ENCODE data around the gene MLLT3.

MLLT3 gene

DNA sequence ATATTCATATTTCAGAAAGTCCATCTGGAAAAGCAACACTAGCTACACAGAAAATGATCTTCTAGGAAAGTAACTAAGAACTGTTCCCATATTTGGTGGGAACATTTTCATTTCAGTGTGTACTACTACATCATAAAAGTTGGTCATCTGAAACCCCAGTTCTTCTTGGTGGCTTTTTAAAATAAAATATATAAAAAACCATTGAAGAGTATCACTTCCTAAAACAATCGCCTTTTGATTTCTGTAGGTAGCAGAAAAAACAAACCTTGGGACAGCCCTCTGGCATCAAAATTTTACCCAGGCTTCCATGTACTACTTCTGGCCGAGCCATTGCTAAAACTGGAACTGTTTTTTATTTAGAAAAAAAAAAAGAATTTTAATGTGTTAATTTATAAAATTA lies 158.5 kb downstream of the MLLT3 start:
- Histone ChIP-seq H3K9me3 (replicated peaks; ENCODE audit: low read length) (no peaks in the 10 kb centered on the region), H3K4me1 (ENCODE audit: control insufficient read depth, insufficient read depth, low read length) (no peaks in the 10 kb centered on the region), H3K36me3 (ENCODE audit: insufficient read depth, low read length) (no peaks in the 10 kb centered on the region), H3K27me3 (ENCODE audit: control insufficient read depth, insufficient read depth, low read length) (no peaks in the 10 kb centered on the region), H3K4me2 (ENCODE audit: low read length) (no peak overlapping the region), H3K4me3 (ENCODE audit: low read length) (no peak overlapping the region), H3K9ac (ENCODE audit: low read depth, low read length) (no peak overlapping the region)

DNA sequence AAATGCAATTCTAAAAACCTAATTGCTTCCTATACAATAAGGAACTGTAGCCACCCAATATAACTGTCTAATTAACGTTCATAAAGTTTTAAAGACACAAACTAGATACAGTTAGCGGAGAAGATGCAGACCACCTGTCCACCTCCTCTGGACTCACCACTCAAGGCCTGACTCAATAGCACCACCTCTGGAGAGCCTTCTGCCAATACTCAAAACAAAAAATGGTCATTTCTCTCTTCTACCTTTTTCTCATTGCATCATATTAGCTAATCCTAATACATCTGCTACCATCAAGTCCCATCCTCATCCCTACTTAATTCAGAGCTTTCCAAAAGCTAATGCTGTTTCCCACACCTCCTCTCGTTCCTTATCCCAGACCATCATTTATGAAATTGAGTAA lies 159.9 kb downstream of the MLLT3 start:
- Histone ChIP-seq H3K9me3 (replicated peaks; ENCODE audit: low read length) (no peaks in the 10 kb centered on the region), H3K9ac (ENCODE audit: low read depth, low read length) (no peak overlapping the region), H3K4me1 (ENCODE audit: control insufficient read depth, insufficient read depth, low read length) (no peaks in the 10 kb centered on the region), H3K27me3 (ENCODE audit: control insufficient read depth, insufficient read depth, low read length) (no peaks in the 10 kb centered on the region), H3K4me3 (ENCODE audit: low read length) (no peak overlapping the region), H3K36me3 (ENCODE audit: insufficient read depth, low read length) (no peaks in the 10 kb centered on the region), H3K4me2 (ENCODE audit: low read length) (no peak overlapping the region)

DNA sequence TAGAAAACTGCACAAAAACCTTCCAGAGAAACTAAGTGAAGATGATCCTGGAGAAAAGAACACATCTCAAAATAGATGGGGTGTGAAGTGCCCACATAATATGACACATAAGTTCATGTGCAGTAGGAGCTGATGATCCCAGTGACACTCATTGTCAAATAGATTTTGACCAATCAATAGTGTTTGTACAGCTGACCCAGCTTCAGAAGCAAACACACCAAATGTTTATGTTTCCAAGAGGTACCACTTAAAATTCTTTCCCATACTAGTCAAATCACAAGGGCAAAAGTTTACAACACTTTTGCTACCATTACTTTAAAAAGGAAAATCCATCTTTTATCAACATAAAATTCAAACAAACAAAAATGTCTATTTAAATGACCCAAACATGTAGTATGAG lies 175.0 kb downstream of the MLLT3 start:
- Histone ChIP-seq H3K9me3 (replicated peaks; ENCODE audit: low read length) (no peaks in the 10 kb centered on the region), H3K9ac (ENCODE audit: low read depth, low read length) (no peak overlapping the region), H3K4me3 (ENCODE audit: low read length) (no peak overlapping the region), H3K36me3 (ENCODE audit: insufficient read depth, low read length) (no peaks in the 10 kb centered on the region), H3K4me2 (ENCODE audit: low read length) (no peak overlapping the region), H3K4me1 (ENCODE audit: control insufficient read depth, insufficient read depth, low read length) (peaks cover 6% of the 10 kb centered on the region), H3K27me3 (ENCODE audit: control insufficient read depth, insufficient read depth, low read length) (no peaks in the 10 kb centered on the region)

DNA sequence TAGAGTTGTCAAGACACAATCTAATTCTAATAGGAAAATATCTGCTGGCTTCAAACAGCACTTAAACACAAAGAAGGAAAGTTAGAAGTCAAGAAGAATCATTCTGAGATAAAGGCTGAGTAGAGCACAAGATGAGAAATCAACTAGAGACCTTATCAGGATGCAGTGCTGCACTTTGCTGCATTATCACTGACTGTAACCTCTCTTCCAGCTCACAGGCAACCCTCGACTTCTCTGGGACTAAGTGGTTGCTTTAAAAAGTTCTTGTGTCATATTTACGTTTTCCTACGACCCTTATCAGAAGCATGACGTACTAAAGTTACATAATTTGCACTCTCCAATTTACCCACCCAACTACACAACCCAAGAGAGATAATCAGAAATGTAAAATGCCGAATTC lies 176.1 kb downstream of the MLLT3 start:
- H3K36me3 ChIP-seq (ENCODE audit: insufficient read depth, low read length) = no peaks in the 10 kb centered on the region
- no peak overlapping the region for H3K4me2 ChIP-seq (ENCODE audit: low read length)
- no peaks in the 10 kb centered on the region for H3K27me3 ChIP-seq (ENCODE audit: control insufficient read depth, insufficient read depth, low read length)
- H3K4me3 ChIP-seq (ENCODE audit: low read length) = no peak overlapping the region
- H3K9me3 ChIP-seq (replicated peaks; ENCODE audit: low read length) = no peaks in the 10 kb centered on the region
- peaks cover 16% of the 10 kb centered on the region for H3K4me1 ChIP-seq (ENCODE audit: control insufficient read depth, insufficient read depth, low read length)
- no peak overlapping the region for H3K9ac ChIP-seq (ENCODE audit: low read depth, low read length)

DNA sequence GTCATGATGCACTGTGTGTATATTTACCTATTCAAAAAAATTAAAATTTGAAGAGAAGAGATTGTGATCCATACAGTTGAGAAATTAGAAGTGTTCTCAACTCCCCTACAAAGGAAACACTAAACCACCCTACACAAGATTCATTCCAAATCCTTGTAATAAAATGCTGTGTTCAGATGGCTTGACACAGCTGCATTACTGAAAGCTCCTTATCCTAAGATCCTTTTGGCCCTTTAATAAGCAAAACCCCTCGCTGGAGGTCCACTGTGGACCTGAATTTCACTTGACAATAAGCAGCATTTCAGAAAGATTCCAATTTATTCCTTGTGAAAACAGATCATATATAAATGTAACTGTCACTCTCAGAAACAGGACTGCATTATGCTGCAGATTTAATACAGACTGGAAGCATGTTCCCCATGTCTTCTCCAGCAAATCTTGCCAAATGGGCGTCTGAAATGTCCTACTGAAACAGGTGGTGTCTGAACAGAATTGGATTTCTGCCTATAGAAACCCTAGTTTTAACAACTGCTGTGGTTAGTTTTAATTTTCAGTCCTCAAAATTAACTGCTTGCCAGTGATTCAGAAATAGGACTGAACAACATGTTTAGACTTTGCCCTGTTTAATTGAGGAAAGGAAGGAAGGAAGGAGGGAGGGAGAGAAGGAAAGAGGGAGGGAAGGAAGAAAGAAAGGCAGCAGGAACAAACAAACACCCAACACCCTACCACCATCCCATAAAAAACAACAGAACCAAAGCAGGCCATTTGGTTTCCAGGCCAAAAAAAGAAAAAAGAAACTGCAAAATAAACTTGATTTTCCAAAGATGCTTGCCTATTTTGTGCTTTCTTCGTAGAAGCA lies 179.6 kb downstream of the MLLT3 start:
- H3K9ac ChIP-seq (ENCODE audit: low read depth, low read length) = no peak overlapping the region
- H3K36me3 ChIP-seq (ENCODE audit: insufficient read depth, low read length) = no peaks in the 10 kb centered on the region
- peak overlapping the region; percentile 54 for H3K4me2 ChIP-seq (ENCODE audit: low read length)
- H3K9me3 ChIP-seq (replicated peaks; ENCODE audit: low read length) = no peaks in the 10 kb centered on the region
- no peaks in the 10 kb centered on the region for H3K27me3 ChIP-seq (ENCODE audit: control insufficient read depth, insufficient read depth, low read length)
- H3K4me3 ChIP-seq (ENCODE audit: low read length) = no peak overlapping the region
- H3K4me1 ChIP-seq (ENCODE audit: control insufficient read depth, insufficient read depth, low read length) = peaks cover 26% of the 10 kb centered on the region

DNA sequence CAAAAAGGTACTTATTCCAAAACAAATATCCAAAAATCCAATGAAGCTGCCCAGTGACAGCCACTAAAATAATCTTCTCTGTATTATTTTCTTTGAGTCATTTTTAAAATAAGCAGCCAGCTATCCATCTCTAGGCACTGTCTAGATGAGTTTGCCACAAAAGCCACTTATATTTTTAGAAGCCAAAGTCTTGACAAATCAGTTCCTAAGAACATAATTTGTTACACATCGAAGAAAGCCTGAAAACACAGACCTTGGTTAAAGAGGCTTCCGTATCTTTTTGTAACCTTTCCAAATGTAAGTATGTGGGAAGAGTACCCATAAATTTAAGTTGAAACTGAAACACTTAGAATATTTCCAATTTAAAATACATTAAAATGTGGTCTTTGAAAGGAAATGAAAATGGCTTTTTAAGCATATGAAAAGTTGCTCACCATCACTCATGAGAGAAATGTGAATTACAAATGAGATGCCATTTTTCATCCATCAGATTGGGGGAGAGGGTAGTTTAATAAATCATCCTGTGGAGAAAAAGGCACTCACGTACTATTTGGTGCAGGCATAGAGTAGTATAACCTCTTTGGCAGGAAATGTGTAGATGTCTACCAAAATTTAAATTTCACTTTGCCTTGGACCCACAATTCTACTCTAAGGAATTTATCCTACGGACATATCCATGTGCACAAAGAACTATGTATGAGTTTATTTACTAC lies 180.4 kb downstream of the MLLT3 start:
- H3K9me3 ChIP-seq (replicated peaks; ENCODE audit: low read length) = no peaks in the 10 kb centered on the region
- no peak overlapping the region for H3K9ac ChIP-seq (ENCODE audit: low read depth, low read length)
- H3K27me3 ChIP-seq (ENCODE audit: control insufficient read depth, insufficient read depth, low read length) = no peaks in the 10 kb centered on the region
- peak overlapping the region; percentile 54 for H3K4me2 ChIP-seq (ENCODE audit: low read length)
- H3K36me3 ChIP-seq (ENCODE audit: insufficient read depth, low read length) = no peaks in the 10 kb centered on the region
- H3K4me1 ChIP-seq (ENCODE audit: control insufficient read depth, insufficient read depth, low read length) = peaks cover 29% of the 10 kb centered on the region
- peak overlapping the region; percentile 15 for H3K4me3 ChIP-seq (ENCODE audit: low read length)

DNA sequence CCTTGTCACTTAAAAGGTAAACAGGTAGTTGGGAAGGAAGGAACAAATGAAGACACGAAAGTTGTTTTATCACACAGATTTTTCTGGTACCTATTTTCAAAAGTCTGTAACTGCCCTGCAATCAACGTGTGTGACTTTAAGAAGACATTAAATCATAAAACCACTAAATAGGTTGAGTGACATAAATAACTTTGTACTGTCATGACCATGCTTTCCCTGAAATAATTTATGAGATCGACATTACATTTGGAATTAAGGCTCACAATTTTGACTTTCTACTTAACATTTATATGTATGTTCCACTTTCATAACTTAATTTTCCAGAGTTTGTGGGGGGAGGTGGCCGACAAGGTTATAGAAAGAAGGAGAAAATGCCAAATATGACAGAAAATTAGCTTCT lies 181.1 kb downstream of the MLLT3 start:
- H3K9me3 ChIP-seq (replicated peaks; ENCODE audit: low read length) = no peaks in the 10 kb centered on the region
- peaks cover 29% of the 10 kb centered on the region for H3K4me1 ChIP-seq (ENCODE audit: control insufficient read depth, insufficient read depth, low read length)
- no peaks in the 10 kb centered on the region for H3K36me3 ChIP-seq (ENCODE audit: insufficient read depth, low read length)
- H3K9ac ChIP-seq (ENCODE audit: low read depth, low read length) = no peak overlapping the region
- H3K4me3 ChIP-seq (ENCODE audit: low read length) = no peak overlapping the region
- H3K4me2 ChIP-seq (ENCODE audit: low read length) = peak overlapping the region; percentile 54
- H3K27me3 ChIP-seq (ENCODE audit: control insufficient read depth, insufficient read depth, low read length) = no peaks in the 10 kb centered on the region

DNA sequence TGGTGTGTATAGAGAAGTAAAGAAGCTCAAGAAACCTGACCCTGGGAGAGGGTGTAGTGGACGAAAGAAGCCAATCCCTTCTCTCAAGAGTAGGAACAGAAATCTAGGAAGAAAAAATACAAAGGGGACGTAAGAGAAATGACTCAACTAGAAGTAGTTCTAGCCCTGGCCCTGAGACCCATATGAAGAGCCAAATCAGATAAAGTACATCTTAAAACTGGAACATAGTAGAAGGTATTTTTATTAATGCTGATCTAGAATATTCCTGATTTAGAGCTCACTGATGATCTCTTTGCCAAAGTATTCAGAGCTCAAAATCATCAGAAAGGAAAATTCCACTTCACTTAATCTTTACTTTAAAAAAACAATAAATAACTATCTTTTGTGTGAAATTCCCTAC lies 184.8 kb downstream of the MLLT3 start:
- no peaks in the 10 kb centered on the region for H3K9me3 ChIP-seq (replicated peaks; ENCODE audit: low read length)
- H3K4me2 ChIP-seq (ENCODE audit: low read length) = no peak overlapping the region
- H3K9ac ChIP-seq (ENCODE audit: low read depth, low read length) = no peak overlapping the region
- H3K4me1 ChIP-seq (ENCODE audit: control insufficient read depth, insufficient read depth, low read length) = peaks cover 25% of the 10 kb centered on the region
- H3K27me3 ChIP-seq (ENCODE audit: control insufficient read depth, insufficient read depth, low read length) = no peaks in the 10 kb centered on the region
- H3K4me3 ChIP-seq (ENCODE audit: low read length) = no peak overlapping the region
- H3K36me3 ChIP-seq (ENCODE audit: insufficient read depth, low read length) = no peaks in the 10 kb centered on the region

DNA sequence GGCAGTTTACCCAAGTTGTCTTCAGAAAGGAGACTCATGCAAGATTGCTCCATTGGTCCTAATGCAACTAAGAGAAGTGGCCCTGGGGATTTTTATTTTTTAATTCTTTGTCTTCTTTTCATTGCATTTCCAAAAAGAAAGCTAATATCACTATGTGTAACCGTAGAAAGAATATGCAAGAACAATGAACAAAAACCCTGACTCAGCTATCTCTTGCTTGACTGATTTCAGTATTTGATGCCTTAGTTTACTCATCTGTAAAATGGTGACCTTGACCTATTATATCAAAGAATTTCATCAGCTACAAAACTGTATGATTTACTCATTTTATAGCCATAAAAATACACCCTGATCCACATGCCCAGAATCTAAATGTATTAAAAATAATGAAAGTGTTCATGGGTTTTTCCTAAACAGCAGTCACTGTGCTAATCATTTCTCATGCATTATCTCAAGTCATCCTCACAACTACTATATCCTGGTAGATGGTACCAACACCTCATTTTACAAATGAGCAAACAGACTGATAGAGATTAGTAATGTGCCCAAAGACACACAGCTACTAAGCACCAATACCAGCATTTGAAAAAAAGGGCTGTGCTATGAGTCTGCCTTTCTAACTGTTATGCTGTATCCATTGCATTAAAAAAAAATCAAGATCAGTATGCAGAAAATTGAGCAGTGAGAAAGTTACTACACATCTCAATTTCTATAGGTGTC lies 185.7 kb downstream of the MLLT3 start:
- no peak overlapping the region for H3K4me2 ChIP-seq (ENCODE audit: low read length)
- no peaks in the 10 kb centered on the region for H3K36me3 ChIP-seq (ENCODE audit: insufficient read depth, low read length)
- H3K4me1 ChIP-seq (ENCODE audit: control insufficient read depth, insufficient read depth, low read length) = peaks cover 17% of the 10 kb centered on the region
- no peaks in the 10 kb centered on the region for H3K27me3 ChIP-seq (ENCODE audit: control insufficient read depth, insufficient read depth, low read length)
- no peak overlapping the region for H3K9ac ChIP-seq (ENCODE audit: low read depth, low read length)
- no peak overlapping the region for H3K4me3 ChIP-seq (ENCODE audit: low read length)
- no peaks in the 10 kb centered on the region for H3K9me3 ChIP-seq (replicated peaks; ENCODE audit: low read length)

DNA sequence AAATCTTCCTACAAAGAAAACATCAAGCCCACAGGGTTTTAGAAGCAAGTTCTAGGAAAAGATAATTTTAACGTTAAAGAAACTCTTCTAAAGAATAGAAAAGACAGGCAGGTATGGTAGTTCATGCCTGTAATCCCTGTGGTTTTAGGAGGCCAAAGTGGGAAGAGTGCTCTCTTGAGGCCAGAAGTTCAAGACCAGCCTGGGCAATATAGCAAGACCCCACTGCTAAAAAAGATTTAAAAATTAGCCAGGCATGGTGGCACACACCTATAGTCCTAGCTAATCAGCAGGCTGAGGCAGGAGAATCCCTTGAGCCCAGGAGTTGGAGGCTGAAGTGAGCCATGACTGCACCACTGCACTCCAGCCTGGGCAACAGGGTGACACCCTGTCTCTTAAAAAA lies 193.3 kb downstream of the MLLT3 start:
- Histone ChIP-seq H3K9ac (ENCODE audit: low read depth, low read length) (no peak overlapping the region), H3K4me2 (ENCODE audit: low read length) (no peak overlapping the region), H3K36me3 (ENCODE audit: insufficient read depth, low read length) (no peaks in the 10 kb centered on the region), H3K9me3 (replicated peaks; ENCODE audit: low read length) (no peaks in the 10 kb centered on the region), H3K4me1 (ENCODE audit: control insufficient read depth, insufficient read depth, low read length) (no peaks in the 10 kb centered on the region), H3K27me3 (ENCODE audit: control insufficient read depth, insufficient read depth, low read length) (no peaks in the 10 kb centered on the region), H3K4me3 (ENCODE audit: low read length) (no peak overlapping the region)

DNA sequence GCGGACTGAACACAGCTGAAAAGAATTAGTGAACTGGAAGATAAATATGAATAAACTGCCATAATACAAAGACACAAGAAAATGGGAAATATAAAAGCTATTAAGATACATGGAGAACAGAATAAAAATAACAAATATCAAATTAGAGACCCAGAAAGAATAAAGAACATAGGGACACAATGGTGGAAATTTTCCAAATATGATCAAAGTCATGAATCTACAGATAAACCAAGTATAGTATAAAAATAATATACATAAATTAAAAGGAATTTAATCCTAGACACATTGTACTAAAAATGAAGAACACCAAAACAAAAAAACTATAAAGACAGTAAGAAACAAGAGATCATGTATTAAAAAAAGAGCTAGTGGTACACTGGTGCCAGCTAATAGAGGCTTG lies 194.9 kb downstream of the MLLT3 start:
- Histone ChIP-seq H3K4me2 (ENCODE audit: low read length) (no peak overlapping the region), H3K4me3 (ENCODE audit: low read length) (no peak overlapping the region), H3K9me3 (replicated peaks; ENCODE audit: low read length) (no peaks in the 10 kb centered on the region), H3K27me3 (ENCODE audit: control insufficient read depth, insufficient read depth, low read length) (no peaks in the 10 kb centered on the region), H3K9ac (ENCODE audit: low read depth, low read length) (no peak overlapping the region), H3K4me1 (ENCODE audit: control insufficient read depth, insufficient read depth, low read length) (no peaks in the 10 kb centered on the region), H3K36me3 (ENCODE audit: insufficient read depth, low read length) (no peaks in the 10 kb centered on the region)

All from skeletal muscle satellite cell (primary cell).